Measurements from ENCODE around the gene ARHGAP40. TPM values are rescaled to one million over a fixed set of nuclear protein-coding genes. Genes with fewer than 3 reads are reported as not detected.

Gene ARHGAP40
- total and polyA plus RNA-seq, 2 of the 13 experiments (the other 11 are each of a cell fraction or from before 2014, with no cell fraction given): 0.75 to 2.1 TPM

- peak; percentile 28; the same call in 1 of the 2 replicates for TF ChIP-seq ARID4A (CRISPR knock-in tag; IDR thresholded peaks at IDR 0.05; ENCODE audit: borderline replicate concordance)
- TF ChIP-seq ZNF788 (CRISPR knock-in tag; IDR thresholded peaks at IDR 0.05; ENCODE audit: borderline replicate concordance): no peak
- no peak for TF ChIP-seq PRPF4 (IDR thresholded peaks at IDR 0.05; ENCODE audit: low read depth, low read length, poor library complexity, severe bottlenecking)
- 0 out of 2 replicates have a peak, but pooled peaks have one; percentile 12 for TF ChIP-seq ZNF224 (CRISPR knock-in tag; IDR thresholded peaks at IDR 0.05)
- TF ChIP-seq ZNF850 (CRISPR knock-in tag; conservative IDR thresholded peaks at IDR 0.05): no peak
- peak; percentile 79; the same call in 1 of the 2 replicates for TF ChIP-seq MLXIP (CRISPR knock-in tag; IDR thresholded peaks at IDR 0.05; ENCODE audit: borderline replicate concordance)
- TF ChIP-seq AKNA (CRISPR knock-in tag; IDR thresholded peaks at IDR 0.05; ENCODE audit: borderline replicate concordance): no peak; the same call in 1 of the 2 replicates
- no peak for TF ChIP-seq ZNF766 (CRISPR knock-in tag; IDR thresholded peaks at IDR 0.05; ENCODE audit: borderline replicate concordance)
- TF ChIP-seq FOSL2 (CRISPR knock-in tag; IDR thresholded peaks at IDR 0.05): peak; percentile 61
- no peak for TF ChIP-seq ZNF468 (CRISPR knock-in tag; IDR thresholded peaks at IDR 0.05)
- no peak for TF ChIP-seq HIVEP1 (CRISPR knock-in tag; IDR thresholded peaks at IDR 0.05)
- TF ChIP-seq MXD1 (CRISPR knock-in tag; IDR thresholded peaks at IDR 0.05): no peak
- TF ChIP-seq HCFC1 (IDR thresholded peaks at IDR 0.05; ENCODE audit: low read depth, low read length): no peak
- 0 out of 2 replicates have a peak, but pooled peaks have one; percentile 35 for TF ChIP-seq ZNF777 (CRISPR knock-in tag; IDR thresholded peaks at IDR 0.05)
- no peak for TF ChIP-seq E2F5 (CRISPR knock-in tag; conservative IDR thresholded peaks at IDR 0.05)
- no peak for TF ChIP-seq ATM (IDR thresholded peaks at IDR 0.05; ENCODE audit: borderline replicate concordance)
Measured at GRCh38 chr20:38667417-38667956, 65.9 kb downstream of the ARHGAP40 start (continued).
